ENCODE measurements around the gene EPHB1. TPM values are rescaled to one million over a fixed set of nuclear protein-coding genes. Genes with fewer than 3 reads are reported as not detected.

Gene EPHB1
- polyA plus RNA-seq, 1 donor from 2014 or later = 18.7 TPM

DNA sequence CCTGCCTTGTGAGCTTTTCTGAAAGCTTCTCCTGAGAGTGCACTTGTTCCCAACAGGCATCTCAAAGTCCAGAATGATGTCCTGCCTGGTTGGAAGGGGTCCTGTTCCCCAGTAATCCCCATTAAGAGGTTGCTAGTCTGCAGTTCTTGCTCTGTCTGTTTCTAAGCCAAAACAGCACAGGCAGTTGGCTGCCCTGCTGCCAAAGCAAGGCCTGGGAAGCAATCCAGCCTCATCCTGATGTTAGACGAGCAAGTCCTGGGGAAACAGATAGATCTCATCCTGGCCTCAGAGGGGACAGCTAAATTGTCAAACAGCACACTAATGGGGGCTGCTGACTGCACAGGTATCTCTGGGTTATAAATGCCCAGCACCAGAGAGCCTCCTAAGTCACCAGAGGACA, 198.0 kb downstream of the EPHB1 start:
- Histone ChIP-seq H3K9ac (ENCODE audit: low read length) (no peak overlapping the region), H3K36me3 (ENCODE audit: insufficient read depth, low read length) (no peaks in the 10 kb centered on the region), H3K4me3 (ENCODE audit: low read length) (no peak overlapping the region), H3F3A (ENCODE audit: insufficient read depth, low read length, poor library complexity, severe bottlenecking) (no peaks in the 10 kb centered on the region), H3K27me3 (ENCODE audit: insufficient read depth, low read depth, low read length) (no peaks in the 10 kb centered on the region), H3K4me2 (ENCODE audit: low read length) (no peak overlapping the region), H3K9me2 (ENCODE audit: insufficient read depth, low read length) (no peaks in the 10 kb centered on the region), H3K79me2 (replicated peaks; ENCODE audit: insufficient read depth, low read length) (no peaks in the 10 kb centered on the region), H4K20me1 (ENCODE audit: insufficient read depth) (no peaks in the 10 kb centered on the region), H3K27ac (ENCODE audit: low read length) (no peak overlapping the region), H2AFZ (ENCODE audit: low read depth, low read length) (no peak overlapping the region), H3K9me3 (ENCODE audit: low read length) (no peaks in the 10 kb centered on the region)
- TF ChIP-seq, protein P1, sequence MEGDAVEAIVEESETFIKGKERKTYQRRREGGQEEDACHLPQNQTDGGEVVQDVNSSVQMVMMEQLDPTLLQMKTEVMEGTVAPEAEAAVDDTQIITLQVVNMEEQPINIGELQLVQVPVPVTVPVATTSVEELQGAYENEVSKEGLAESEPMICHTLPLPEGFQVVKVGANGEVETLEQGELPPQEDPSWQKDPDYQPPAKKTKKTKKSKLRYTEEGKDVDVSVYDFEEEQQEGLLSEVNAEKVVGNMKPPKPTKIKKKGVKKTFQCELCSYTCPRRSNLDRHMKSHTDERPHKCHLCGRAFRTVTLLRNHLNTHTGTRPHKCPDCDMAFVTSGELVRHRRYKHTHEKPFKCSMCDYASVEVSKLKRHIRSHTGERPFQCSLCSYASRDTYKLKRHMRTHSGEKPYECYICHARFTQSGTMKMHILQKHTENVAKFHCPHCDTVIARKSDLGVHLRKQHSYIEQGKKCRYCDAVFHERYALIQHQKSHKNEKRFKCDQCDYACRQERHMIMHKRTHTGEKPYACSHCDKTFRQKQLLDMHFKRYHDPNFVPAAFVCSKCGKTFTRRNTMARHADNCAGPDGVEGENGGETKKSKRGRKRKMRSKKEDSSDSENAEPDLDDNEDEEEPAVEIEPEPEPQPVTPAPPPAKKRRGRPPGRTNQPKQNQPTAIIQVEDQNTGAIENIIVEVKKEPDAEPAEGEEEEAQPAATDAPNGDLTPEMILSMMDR (IDR thresholded peaks at IDR 0.05; ENCODE audit: poor library complexity, severe bottlenecking) = no peak
- TF ChIP-seq, protein P2, sequence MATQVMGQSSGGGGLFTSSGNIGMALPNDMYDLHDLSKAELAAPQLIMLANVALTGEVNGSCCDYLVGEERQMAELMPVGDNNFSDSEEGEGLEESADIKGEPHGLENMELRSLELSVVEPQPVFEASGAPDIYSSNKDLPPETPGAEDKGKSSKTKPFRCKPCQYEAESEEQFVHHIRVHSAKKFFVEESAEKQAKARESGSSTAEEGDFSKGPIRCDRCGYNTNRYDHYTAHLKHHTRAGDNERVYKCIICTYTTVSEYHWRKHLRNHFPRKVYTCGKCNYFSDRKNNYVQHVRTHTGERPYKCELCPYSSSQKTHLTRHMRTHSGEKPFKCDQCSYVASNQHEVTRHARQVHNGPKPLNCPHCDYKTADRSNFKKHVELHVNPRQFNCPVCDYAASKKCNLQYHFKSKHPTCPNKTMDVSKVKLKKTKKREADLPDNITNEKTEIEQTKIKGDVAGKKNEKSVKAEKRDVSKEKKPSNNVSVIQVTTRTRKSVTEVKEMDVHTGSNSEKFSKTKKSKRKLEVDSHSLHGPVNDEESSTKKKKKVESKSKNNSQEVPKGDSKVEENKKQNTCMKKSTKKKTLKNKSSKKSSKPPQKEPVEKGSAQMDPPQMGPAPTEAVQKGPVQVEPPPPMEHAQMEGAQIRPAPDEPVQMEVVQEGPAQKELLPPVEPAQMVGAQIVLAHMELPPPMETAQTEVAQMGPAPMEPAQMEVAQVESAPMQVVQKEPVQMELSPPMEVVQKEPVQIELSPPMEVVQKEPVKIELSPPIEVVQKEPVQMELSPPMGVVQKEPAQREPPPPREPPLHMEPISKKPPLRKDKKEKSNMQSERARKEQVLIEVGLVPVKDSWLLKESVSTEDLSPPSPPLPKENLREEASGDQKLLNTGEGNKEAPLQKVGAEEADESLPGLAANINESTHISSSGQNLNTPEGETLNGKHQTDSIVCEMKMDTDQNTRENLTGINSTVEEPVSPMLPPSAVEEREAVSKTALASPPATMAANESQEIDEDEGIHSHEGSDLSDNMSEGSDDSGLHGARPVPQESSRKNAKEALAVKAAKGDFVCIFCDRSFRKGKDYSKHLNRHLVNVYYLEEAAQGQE (IDR thresholded peaks at IDR 0.05; ENCODE audit: borderline replicate concordance) = no peak
- TF ChIP-seq RAD21 (conservative IDR thresholded peaks at IDR 0.05) (no peak), TAF1 (IDR thresholded peaks at IDR 0.05; ENCODE audit: low read depth) (no peak), POLR2AphosphoS5 (IDR thresholded peaks at IDR 0.05) (no peak), SMC3 (conservative IDR thresholded peaks at IDR 0.05; ENCODE audit: poor library complexity) (no peak), EZH2 (IDR thresholded peaks at IDR 0.05; ENCODE audit: borderline replicate concordance, insufficient read depth, low read length, poor library complexity, severe bottlenecking) (no peak), EP300 (conservative IDR thresholded peaks at IDR 0.05; ENCODE audit: poor library complexity, severe bottlenecking) (no peak), MXI1 (conservative IDR thresholded peaks at IDR 0.05; ENCODE audit: poor library complexity, severe bottlenecking) (no peak)

DNA sequence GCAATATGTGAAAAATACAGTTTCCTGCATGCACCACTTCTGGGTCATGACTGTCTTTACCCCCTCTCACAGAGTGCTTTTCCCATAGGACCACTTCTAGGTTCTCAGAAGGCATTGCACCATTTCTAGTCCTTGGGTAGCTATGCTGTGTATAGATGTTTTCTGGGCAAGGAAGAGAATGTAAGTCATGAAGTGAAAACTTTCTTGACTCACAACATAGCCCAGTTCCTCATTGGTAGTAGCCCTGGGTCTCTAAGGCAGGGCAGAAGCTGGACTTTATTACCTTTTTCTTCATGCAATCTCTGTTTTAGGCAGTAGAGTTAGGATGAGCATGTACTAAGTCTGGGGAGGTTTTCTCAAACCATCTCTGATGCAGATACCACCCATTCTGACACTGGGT, 203.1 kb downstream of the EPHB1 start:
- Histone ChIP-seq H3K9me3 (ENCODE audit: low read length) (no peaks in the 10 kb centered on the region), H3F3A (ENCODE audit: insufficient read depth, low read length, poor library complexity, severe bottlenecking) (no peaks in the 10 kb centered on the region), H3K9ac (ENCODE audit: low read length) (no peak overlapping the region), H3K4me2 (ENCODE audit: low read length) (no peak overlapping the region), H2AFZ (ENCODE audit: low read depth, low read length) (no peak overlapping the region), H3K79me2 (replicated peaks; ENCODE audit: insufficient read depth, low read length) (no peaks in the 10 kb centered on the region), H3K4me3 (ENCODE audit: low read length) (no peak overlapping the region), H3K9me2 (ENCODE audit: insufficient read depth, low read length) (no peaks in the 10 kb centered on the region), H3K27me3 (ENCODE audit: insufficient read depth, low read depth, low read length) (no peaks in the 10 kb centered on the region), H3K36me3 (ENCODE audit: insufficient read depth, low read length) (no peaks in the 10 kb centered on the region), H3K27ac (ENCODE audit: low read length) (no peak overlapping the region), H4K20me1 (ENCODE audit: insufficient read depth) (no peaks in the 10 kb centered on the region)
- TF ChIP-seq POLR2AphosphoS5 (IDR thresholded peaks at IDR 0.05) (no peak), SMC3 (conservative IDR thresholded peaks at IDR 0.05; ENCODE audit: poor library complexity) (no peak), TAF1 (IDR thresholded peaks at IDR 0.05; ENCODE audit: low read depth) (no peak), EZH2 (IDR thresholded peaks at IDR 0.05; ENCODE audit: borderline replicate concordance, insufficient read depth, low read length, poor library complexity, severe bottlenecking) (no peak), MXI1 (conservative IDR thresholded peaks at IDR 0.05; ENCODE audit: poor library complexity, severe bottlenecking) (no peak), EP300 (conservative IDR thresholded peaks at IDR 0.05; ENCODE audit: poor library complexity, severe bottlenecking) (no peak), RAD21 (conservative IDR thresholded peaks at IDR 0.05) (no peak)
- TF ChIP-seq, protein P2 (IDR thresholded peaks at IDR 0.05; ENCODE audit: borderline replicate concordance) = no peak
- TF ChIP-seq, protein P1 (IDR thresholded peaks at IDR 0.05; ENCODE audit: poor library complexity, severe bottlenecking) = no peak
